Tibial artery (tissue), 4 donors: ENCODE measurements around the gene TUBB4B.
A peak's percentile ranks its signal among the peaks of the same experiment; 100 is the strongest.

Experiments used
- DNase-seq, 2 donors: peaks; one replicate each; pipeline ENCODE4 v3.0.0-alpha.2; 2019
- H3K27ac ChIP-seq, 2 donors: fragments of 200-600 bp; sonication (generic) in 1 of 2; 1 replicate in 1 of 2; 2 replicates in 1 of 2; pipeline ENCODE4 v1.5.1; 2018 to 2019; ENCODE audit warnings: mild to moderate bottlenecking in 1 of 2
- H3K27me3 ChIP-seq, 2 donors: fragments of 200-600 bp; sonication (generic) in 1 of 2; one replicate each; pipeline versions ENCODE4 v1.5.1 to v1.6.0; 2016 to 2019
- H3K36me3 ChIP-seq, 3 donors: fragments of 200-600 bp; sonication (generic) in 2 of 3; one replicate each; pipeline ENCODE4 v1.5.1; 2016 to 2019; ENCODE audit warnings: mild to moderate bottlenecking in 2 of 3
- H3K4me1 ChIP-seq, 4 donors: fragments of 200-600 bp; sonication (generic) in 2 of 4; 1 replicate in 3 of 4; 2 replicates in 1 of 4; pipeline ENCODE4 v1.5.1; 2016 to 2019
- H3K4me3 ChIP-seq, 2 donors: fragments of 200-600 bp; sonication (generic) in 1 of 2; 1 replicate in 1 of 2; 2 replicates in 1 of 2; pipeline ENCODE4 v1.5.1; 2018 to 2019; ENCODE audit warnings: mild to moderate bottlenecking in 2 of 2
- H3K9me3 ChIP-seq, 3 donors: fragments of 200-600 bp; sonication (generic) in 1 of 3; one replicate each; pipeline ENCODE4 v1.5.1; 2016 to 2019
- intact Hi-C: fragments of 100-400 bp; cut with DNase I; formaldehyde crosslinking; loops from one replicate; pipeline ENCODE4 v1.15.0; 2023; ENCODE audit warnings: low total_unique reads
- TF ChIP-seq, protein P1 (sequence below), 2 experiments: fragments of 200-600 bp in 1 of 2; fragments of 450-650 bp in 1 of 2; IDR thresholded peaks; one replicate each; pipeline ENCODE4 v1.5.1; 2017 to 2019; ENCODE audit warnings: antibody characterized with exemption in 2 of 2, mild to moderate bottlenecking in 1 of 2, moderate library complexity in 1 of 2

The TUBB4B gene

DNA sequence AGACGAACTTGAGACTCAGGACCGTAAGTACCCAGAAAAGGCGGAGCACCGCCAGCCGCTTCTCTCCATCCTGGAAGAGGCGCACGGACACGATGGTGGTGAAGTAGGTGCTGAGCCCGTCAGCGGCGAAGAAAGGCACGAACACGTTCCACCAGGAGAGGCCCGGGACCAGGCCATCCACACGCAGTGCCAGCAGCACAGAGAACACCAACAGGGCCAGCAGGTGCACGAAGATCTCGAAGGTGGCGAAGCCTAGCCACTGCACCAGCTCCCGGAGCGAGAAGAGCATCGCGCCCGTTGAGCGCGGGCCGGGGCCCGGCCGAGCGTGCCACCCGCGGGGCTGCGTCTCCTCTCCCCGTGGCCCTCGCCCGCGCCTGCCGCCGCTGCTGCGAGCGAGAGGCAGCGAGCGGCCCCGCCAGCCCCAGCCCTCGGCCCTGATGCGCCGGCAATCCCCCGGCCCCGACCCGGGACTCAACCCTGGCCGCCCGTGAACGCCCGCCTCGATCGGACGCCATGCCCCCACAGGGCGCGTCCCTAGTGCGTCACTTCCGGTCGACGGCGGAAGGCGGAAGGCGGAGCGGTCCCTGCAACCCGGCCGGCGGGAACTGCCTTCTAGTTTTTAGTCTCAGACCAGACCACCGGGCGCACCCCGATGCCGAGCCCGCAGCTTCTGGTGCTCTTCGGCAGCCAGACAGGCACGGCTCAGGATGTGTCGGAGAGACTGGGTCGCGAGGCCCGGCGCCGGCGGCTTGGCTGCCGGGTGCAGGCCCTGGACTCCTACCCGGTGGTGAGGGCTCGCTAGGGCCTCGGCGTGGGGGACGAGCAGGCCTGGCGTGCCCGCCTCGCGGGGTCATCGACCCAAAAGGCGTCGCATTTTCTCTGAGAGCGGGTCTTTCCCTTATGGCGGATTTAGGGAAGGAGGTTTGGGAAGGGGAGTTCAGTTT is 35.7 kb upstream of the TUBB4B start, which contains the start of the genes NDOR1 and TMEM203:
TSS of gene NDOR1 (plus strand) at position 575 of the 944 bp plus-strand sequence. CDS start at position 653, 78 bp downstream.
TSS of gene TMEM203 (minus strand) at position 523 of the 944 bp plus-strand sequence. CDS start at position 289, 234 bp downstream.
- Histone ChIP-seq H3K9me3 (no peaks in the 10 kb centered on the region), H3K4me1 (peaks cover 0 to 57% (median 44%) of the 10 kb centered on the region in 4 donors), H3K27me3 (no peaks in the 10 kb centered on the region), H3K4me3 (peak within 1 kb of the TSS; percentile 97), H3K27ac (peak within 1 kb of the TSS; percentile 82 to 89), H3K36me3 (peaks cover 0 to 20% (median 0%) of the 10 kb centered on the region in 3 donors)
- DNase-seq = peak; percentile 86 to 93
- intact Hi-C loops = no loop called here
- TF ChIP-seq, protein P1, sequence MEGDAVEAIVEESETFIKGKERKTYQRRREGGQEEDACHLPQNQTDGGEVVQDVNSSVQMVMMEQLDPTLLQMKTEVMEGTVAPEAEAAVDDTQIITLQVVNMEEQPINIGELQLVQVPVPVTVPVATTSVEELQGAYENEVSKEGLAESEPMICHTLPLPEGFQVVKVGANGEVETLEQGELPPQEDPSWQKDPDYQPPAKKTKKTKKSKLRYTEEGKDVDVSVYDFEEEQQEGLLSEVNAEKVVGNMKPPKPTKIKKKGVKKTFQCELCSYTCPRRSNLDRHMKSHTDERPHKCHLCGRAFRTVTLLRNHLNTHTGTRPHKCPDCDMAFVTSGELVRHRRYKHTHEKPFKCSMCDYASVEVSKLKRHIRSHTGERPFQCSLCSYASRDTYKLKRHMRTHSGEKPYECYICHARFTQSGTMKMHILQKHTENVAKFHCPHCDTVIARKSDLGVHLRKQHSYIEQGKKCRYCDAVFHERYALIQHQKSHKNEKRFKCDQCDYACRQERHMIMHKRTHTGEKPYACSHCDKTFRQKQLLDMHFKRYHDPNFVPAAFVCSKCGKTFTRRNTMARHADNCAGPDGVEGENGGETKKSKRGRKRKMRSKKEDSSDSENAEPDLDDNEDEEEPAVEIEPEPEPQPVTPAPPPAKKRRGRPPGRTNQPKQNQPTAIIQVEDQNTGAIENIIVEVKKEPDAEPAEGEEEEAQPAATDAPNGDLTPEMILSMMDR (IDR thresholded peaks at IDR 0.05) = no peak

DNA sequence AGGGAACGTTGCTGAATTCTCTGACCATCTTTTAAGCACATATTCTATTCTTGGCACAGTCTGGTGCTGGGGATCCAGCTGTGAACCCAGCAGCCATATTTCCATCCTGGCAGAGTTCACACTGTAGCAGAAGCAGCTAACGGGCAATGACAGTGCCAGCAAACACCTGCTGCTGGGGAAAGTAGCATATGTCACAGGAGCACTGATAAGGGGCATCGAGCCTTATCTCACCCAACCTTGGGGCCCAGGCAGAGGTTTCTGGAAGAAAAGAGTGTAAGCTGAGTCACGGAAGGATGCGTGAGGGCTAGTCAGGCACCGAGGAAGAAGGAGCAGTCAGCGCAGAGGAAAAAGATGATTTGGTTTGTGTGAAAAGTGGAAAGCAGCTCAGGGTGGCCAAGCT is 34.5 kb upstream of the TUBB4B start:
- H3K27ac ChIP-seq = no peak overlapping the region
- TF ChIP-seq, protein P1 (IDR thresholded peaks at IDR 0.05) = no peak
- no peak for DNase-seq
- H3K9me3 ChIP-seq = no peaks in the 10 kb centered on the region
- no peaks in the 10 kb centered on the region for H3K27me3 ChIP-seq
- H3K4me3 ChIP-seq = peak overlapping the region; percentile 97
- peaks cover 0 to 24% (median 0%) of the 10 kb centered on the region in 3 donors for H3K36me3 ChIP-seq
- peaks cover 0 to 51% (median 38%) of the 10 kb centered on the region in 4 donors for H3K4me1 ChIP-seq
- intact Hi-C loops = no loop called here

GRCh38 chr9:137211532-137211931 is 29.6 kb upstream of the TUBB4B start:
- Histone ChIP-seq H3K27me3 (no peaks in the 10 kb centered on the region), H3K4me3 (no peak overlapping the region), H3K9me3 (no peaks in the 10 kb centered on the region), H3K27ac (no peak overlapping the region), H3K4me1 (peaks cover 0 to 6% (median 5%) of the 10 kb centered on the region in 4 donors), H3K36me3 (peaks cover 0 to 47% (median 0%) of the 10 kb centered on the region in 3 donors)
- intact Hi-C loops = no loop called here
- TF ChIP-seq, protein P1 (IDR thresholded peaks at IDR 0.05) = no peak
- no peak for DNase-seq

DNA sequence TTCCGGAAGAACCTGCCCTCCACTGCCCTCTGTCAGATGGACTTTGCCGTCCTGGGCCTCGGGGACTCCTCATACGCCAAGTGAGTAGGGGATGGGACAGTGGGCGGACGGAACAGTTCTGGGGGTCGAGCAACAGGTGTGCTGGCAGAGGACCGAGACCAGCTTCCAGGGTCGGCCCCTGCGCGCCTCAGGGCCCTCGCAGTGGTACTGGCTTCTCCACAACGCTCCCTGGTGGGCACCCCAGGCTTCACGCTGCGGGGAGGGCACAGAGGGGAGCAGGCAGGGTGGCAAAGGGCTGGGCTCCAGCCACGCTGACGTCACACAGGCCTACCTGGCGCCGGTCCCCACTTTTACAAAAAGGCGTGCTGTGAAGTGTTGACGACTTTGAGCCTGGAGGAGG is 28.6 kb upstream of the TUBB4B start:
- H3K4me3 ChIP-seq = no peak overlapping the region
- no peaks in the 10 kb centered on the region for H3K27me3 ChIP-seq
- TF ChIP-seq, protein P1 (IDR thresholded peaks at IDR 0.05) = no peak
- intact Hi-C loops = no loop called here
- H3K9me3 ChIP-seq = no peaks in the 10 kb centered on the region
- DNase-seq = no peak
- peaks cover 0 to 44% (median 0%) of the 10 kb centered on the region in 3 donors for H3K36me3 ChIP-seq
- H3K4me1 ChIP-seq = peaks cover 0 to 9% (median 1%) of the 10 kb centered on the region in 4 donors
- no peak overlapping the region for H3K27ac ChIP-seq

GRCh38 chr9:137213160-137214060 is 27.7 kb upstream of the TUBB4B start:
- Histone ChIP-seq H3K4me1 (peaks cover 0 to 18% (median 8%) of the 10 kb centered on the region in 4 donors), H3K36me3 (peaks cover 0 to 42% (median 0%) of the 10 kb centered on the region in 3 donors), H3K4me3 (no peak overlapping the region), H3K27ac (no peak overlapping the region), H3K9me3 (no peaks in the 10 kb centered on the region), H3K27me3 (no peaks in the 10 kb centered on the region)
- no peak for DNase-seq
- intact Hi-C loops = no loop called here
- TF ChIP-seq, protein P1 (IDR thresholded peaks at IDR 0.05) = no peak
